ENCODE data around the gene PDLIM5.

PDLIM5 gene

GRCh38 chr4:94595880-94596483 lies 144.2 kb downstream of the PDLIM5 start:
- peak; percentile 87 for TF ChIP-seq RAD21 (IDR thresholded peaks at IDR 0.05; ENCODE audit: low read depth)
- TF ChIP-seq CREB1 (IDR thresholded peaks at IDR 0.05; ENCODE audit: low read depth), result no peak

DNA sequence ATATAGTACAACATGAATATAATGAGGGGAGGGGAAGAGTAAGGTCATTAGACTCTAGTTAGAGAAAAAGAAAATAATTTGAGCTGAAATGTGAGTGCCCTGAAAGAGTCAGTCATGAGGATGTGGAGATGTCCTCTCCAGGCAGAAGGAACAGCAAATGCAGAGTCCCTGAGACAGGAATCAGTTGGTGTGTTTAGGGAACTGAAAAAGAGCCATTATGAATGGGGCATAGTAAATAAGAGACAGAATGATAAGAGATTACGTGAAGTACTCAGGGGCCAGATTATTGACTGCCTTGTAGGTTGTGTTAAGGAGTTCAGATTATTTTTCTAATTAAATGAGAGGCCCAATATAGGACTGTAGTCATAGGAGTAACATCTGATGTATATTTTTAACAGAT lies 147.0 kb downstream of the PDLIM5 start:
- TF ChIP-seq EP300 (IDR thresholded peaks at IDR 0.05; ENCODE audit: borderline replicate concordance) (no peak), ZBTB7A (IDR thresholded peaks at IDR 0.05; ENCODE audit: low read depth) (no peak), TAF1 (IDR thresholded peaks at IDR 0.05; ENCODE audit: low read depth) (no peak), CEBPB (IDR thresholded peaks at IDR 0.05) (no peak), USF1 (IDR thresholded peaks at IDR 0.05) (no peak), YY1 (IDR thresholded peaks at IDR 0.05; ENCODE audit: low read depth) (no peak)
- TF ChIP-seq, protein P1, sequence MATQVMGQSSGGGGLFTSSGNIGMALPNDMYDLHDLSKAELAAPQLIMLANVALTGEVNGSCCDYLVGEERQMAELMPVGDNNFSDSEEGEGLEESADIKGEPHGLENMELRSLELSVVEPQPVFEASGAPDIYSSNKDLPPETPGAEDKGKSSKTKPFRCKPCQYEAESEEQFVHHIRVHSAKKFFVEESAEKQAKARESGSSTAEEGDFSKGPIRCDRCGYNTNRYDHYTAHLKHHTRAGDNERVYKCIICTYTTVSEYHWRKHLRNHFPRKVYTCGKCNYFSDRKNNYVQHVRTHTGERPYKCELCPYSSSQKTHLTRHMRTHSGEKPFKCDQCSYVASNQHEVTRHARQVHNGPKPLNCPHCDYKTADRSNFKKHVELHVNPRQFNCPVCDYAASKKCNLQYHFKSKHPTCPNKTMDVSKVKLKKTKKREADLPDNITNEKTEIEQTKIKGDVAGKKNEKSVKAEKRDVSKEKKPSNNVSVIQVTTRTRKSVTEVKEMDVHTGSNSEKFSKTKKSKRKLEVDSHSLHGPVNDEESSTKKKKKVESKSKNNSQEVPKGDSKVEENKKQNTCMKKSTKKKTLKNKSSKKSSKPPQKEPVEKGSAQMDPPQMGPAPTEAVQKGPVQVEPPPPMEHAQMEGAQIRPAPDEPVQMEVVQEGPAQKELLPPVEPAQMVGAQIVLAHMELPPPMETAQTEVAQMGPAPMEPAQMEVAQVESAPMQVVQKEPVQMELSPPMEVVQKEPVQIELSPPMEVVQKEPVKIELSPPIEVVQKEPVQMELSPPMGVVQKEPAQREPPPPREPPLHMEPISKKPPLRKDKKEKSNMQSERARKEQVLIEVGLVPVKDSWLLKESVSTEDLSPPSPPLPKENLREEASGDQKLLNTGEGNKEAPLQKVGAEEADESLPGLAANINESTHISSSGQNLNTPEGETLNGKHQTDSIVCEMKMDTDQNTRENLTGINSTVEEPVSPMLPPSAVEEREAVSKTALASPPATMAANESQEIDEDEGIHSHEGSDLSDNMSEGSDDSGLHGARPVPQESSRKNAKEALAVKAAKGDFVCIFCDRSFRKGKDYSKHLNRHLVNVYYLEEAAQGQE (IDR thresholded peaks at IDR 0.05; ENCODE audit: low read depth), result no peak

DNA sequence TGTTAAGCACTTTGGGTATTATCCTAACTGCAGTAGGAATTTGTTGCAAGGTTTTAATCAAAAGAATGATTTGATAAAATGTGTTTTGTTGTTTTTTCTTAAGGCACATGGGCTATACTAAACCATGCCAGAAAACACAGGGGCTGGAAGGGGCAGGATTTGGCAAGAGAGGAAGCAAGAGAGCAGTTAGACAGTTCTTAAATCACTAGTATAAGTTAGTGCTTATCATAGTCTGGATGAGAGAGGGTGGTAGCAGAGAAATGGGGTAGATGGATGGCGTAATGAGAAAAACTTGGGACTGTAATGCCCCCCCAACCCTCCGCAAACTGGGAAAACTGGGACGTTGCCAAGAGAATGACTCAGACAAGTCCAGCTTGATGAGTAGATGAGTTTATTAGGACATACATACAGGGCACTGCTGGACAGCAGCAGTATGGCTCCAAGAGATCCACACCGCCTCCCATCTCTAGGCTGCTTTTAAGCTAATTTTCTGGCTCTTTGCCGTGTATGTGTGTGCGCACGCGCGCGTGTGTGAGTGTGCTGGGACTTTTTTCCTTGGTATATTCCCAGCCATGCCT lies 151.5 kb downstream of the PDLIM5 start:
- TF ChIP-seq, protein P1 (IDR thresholded peaks at IDR 0.05; ENCODE audit: low read depth), result peak; percentile 60
- TF ChIP-seq NFIC (IDR thresholded peaks at IDR 0.05) (0 out of 2 replicates have a peak, but pooled peaks have one; percentile 26), FOXM1 (IDR thresholded peaks at IDR 0.05; ENCODE audit: borderline replicate concordance, low read depth) (no peak)

GRCh38 chr4:94605241-94605805 lies 153.6 kb downstream of the PDLIM5 start:
- no peak for TF ChIP-seq USF1 (IDR thresholded peaks at IDR 0.05)

DNA sequence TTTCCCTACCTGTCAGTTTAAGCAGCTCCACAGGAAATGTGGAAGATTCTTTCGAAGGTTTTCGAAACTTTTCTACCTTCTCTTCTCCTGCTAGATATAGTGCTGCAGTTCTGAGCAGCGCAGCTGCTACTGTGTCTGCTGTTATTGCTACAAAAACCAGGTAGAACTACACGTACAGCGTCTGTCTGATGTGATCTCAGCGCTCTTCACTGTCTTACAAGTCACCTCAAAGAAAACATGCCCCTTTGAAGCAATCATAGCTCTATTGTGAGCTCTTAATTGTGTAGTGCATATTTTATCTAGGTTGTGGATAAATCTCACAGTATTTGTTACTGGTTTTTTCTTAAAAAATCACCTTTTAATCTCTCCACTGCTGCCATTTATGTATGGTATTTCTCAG lies 158.4 kb downstream of the PDLIM5 start:
- TF ChIP-seq CREB1 (IDR thresholded peaks at IDR 0.05; ENCODE audit: low read depth) (no peak), TEAD4 (IDR thresholded peaks at IDR 0.05) (no peak), TCF12 (IDR thresholded peaks at IDR 0.05; ENCODE audit: low read depth) (no peak), RAD21 (IDR thresholded peaks at IDR 0.05; ENCODE audit: low read depth) (no peak), YY1 (IDR thresholded peaks at IDR 0.05; ENCODE audit: low read depth) (no peak), TAF1 (IDR thresholded peaks at IDR 0.05; ENCODE audit: low read depth) (no peak), EP300 (IDR thresholded peaks at IDR 0.05; ENCODE audit: borderline replicate concordance) (no peak), FOXM1 (IDR thresholded peaks at IDR 0.05; ENCODE audit: borderline replicate concordance, low read depth) (no peak), CEBPB (IDR thresholded peaks at IDR 0.05) (no peak), ZBTB7A (IDR thresholded peaks at IDR 0.05; ENCODE audit: low read depth) (no peak), NFIC (IDR thresholded peaks at IDR 0.05) (no peak), USF1 (IDR thresholded peaks at IDR 0.05) (no peak), EGR1 (IDR thresholded peaks at IDR 0.05) (no peak)
- TF ChIP-seq, protein P1 (IDR thresholded peaks at IDR 0.05; ENCODE audit: low read depth), result no peak
- TF ChIP-seq, protein P2, sequence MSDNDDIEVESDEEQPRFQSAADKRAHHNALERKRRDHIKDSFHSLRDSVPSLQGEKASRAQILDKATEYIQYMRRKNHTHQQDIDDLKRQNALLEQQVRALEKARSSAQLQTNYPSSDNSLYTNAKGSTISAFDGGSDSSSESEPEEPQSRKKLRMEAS (IDR thresholded peaks at IDR 0.05), result no peak
